ENCODE data around the gene PLS1.
"Not testable (repeated sequence)": the region's sequence is repeated elsewhere in the genome, so short reads cannot be mapped to it uniquely, and the experiment has no call there.

PLS1 gene

GRCh38 chr3:142597906-142598305, 1.7 kb downstream of the PLS1 start:
- no peak for DNase-seq

GRCh38 chr3:142601713-142602112, 5.5 kb downstream of the PLS1 start:
- no peak for DNase-seq

- DNase-seq: no peak
These were observed 6.6 kb downstream of the PLS1 start for GRCh38 chr3:142602619-142603385.

GRCh38 chr3:142603386-142603705, 7.2 kb downstream of the PLS1 start:
- DNase-seq: not testable (repeated sequence)

- no peak for DNase-seq
These were observed 8.7 kb downstream of the PLS1 start for GRCh38 chr3:142604940-142605339.

GRCh38 chr3:142608631-142609030, 12.4 kb downstream of the PLS1 start:
- DNase-seq: no peak

- no peak for DNase-seq
These were observed 12.9 kb downstream of the PLS1 start for GRCh38 chr3:142609136-142609535.

- no peak for DNase-seq
These were observed 15.0 kb downstream of the PLS1 start for GRCh38 chr3:142611206-142611605.

- no peak for DNase-seq
These were observed 17.3 kb downstream of the PLS1 start for GRCh38 chr3:142613491-142613890.

GRCh38 chr3:142614059-142614626, 17.9 kb downstream of the PLS1 start:
- no peak for DNase-seq

GRCh38 chr3:142615171-142615570, 19.0 kb downstream of the PLS1 start:
- DNase-seq: no peak

- no peak for DNase-seq
These were observed 22.8 kb downstream of the PLS1 start for GRCh38 chr3:142618917-142619461.

GRCh38 chr3:142622405-142622804, 26.2 kb downstream of the PLS1 start:
- no peak for DNase-seq

- no peak for DNase-seq
These were observed 27.0 kb downstream of the PLS1 start for GRCh38 chr3:142623194-142623593.

GRCh38 chr3:142624341-142625152, 28.4 kb downstream of the PLS1 start:
- DNase-seq: no peak

- no peak for DNase-seq
These were observed 28.9 kb downstream of the PLS1 start for GRCh38 chr3:142625153-142625440.

GRCh38 chr3:142626971-142627370, 30.8 kb downstream of the PLS1 start:
- DNase-seq: no peak

- no peak for DNase-seq
These were observed 32.6 kb downstream of the PLS1 start for GRCh38 chr3:142628801-142629200.

GRCh38 chr3:142633073-142633472, 36.9 kb downstream of the PLS1 start:
- DNase-seq: no peak

GRCh38 chr3:142636050-142636449, 39.9 kb downstream of the PLS1 start:
- no peak for DNase-seq

- no peak for DNase-seq
These were observed 40.5 kb downstream of the PLS1 start for GRCh38 chr3:142636664-142637063.

- no peak for DNase-seq
These were observed 42.1 kb downstream of the PLS1 start for GRCh38 chr3:142638291-142638690.

- no peak for DNase-seq
These were observed 45.3 kb downstream of the PLS1 start for GRCh38 chr3:142641504-142641903.

GRCh38 chr3:142642956-142643355, 46.8 kb downstream of the PLS1 start:
- no peak for DNase-seq
